HG03060 (cell line): Measurements from ENCODE around the gene ZNF215.
A peak's percentile ranks its signal among the peaks of the same experiment; 100 is the strongest.
"Not testable (repeated sequence)": the region's sequence is repeated elsewhere in the genome, so short reads cannot be mapped to it uniquely, and the experiment has no call there.

Experiments used
- ATAC-seq: cut with Tn5 transposase; IDR thresholded peaks from one replicate; pipeline ENCODE4 v1.9.1; 2021; ENCODE audit warnings: low read depth, moderate number of reproducible peaks; ENCODE audit not compliant: unreplicated experiment

ZNF215 gene

GRCh38 chr11:6931146-6931713 is 5.0 kb downstream of the ZNF215 start:
- ATAC-seq = no peak

- no peak for ATAC-seq
These were observed 5.9 kb downstream of the ZNF215 start for GRCh38 chr11:6932145-6932544.

DNA sequence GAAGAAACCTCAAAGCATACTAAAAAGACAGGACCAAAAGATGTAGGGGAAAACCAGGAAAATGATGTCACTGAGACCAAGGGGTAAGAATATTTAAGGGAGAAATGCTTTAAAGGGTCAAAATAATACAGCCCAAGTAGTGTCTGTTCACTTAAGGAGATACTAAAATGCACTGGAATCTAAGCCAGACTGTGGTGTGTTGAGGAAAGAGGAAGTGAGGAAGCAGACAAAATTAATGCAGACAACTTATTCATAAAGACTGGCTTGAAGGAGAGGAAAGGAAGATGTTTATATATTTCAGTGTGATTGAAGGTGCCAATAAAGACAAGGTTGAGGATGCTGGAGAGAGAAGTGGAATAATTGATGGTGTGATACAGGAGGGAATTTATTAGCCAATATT is 15.7 kb downstream of the ZNF215 start:
- no peak for ATAC-seq

- ATAC-seq = no peak
These were observed 16.9 kb downstream of the ZNF215 start for GRCh38 chr11:6943131-6943530.

DNA sequence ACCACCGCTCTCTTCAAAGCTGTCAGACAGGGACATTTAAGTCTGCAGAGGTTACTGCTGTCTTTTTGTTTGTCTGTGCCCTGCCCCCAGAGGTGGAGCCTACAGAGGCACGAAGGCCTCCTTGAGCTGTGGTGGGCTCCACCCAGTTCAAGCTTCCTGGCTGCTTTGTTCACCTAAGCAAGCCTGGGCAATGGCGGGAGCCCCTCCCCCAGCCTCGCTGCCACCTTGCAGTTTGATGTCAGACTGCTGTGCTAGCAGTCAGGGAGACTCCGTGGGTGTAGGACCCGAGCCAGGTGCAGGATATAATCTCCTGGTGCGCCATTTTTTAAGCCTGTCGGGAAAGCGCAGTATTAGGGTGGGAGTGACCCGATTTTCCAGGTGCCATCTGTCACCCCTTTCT is 28.0 kb downstream of the ZNF215 start:
- ATAC-seq = not testable (repeated sequence)

DNA sequence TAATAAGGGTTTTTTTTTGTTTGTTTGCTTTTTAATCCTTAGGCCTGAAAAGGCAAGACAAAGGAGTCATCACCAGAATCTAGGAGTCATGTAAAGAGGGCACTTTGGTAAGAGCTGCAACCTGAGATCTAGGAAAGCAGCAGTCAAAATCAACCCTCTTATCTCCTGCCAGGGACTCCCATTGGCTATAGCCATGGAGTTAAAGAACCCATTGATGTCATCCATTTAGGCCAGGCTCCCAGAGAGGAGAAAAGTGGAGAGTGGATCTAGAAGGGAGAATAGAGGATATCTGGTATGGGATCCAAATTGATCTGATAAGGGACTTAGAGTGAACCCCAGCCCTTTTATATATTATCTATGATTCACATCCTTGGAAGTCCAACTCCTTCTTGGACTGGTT is 35.9 kb downstream of the ZNF215 start:
- no peak for ATAC-seq

- peak; percentile 62 for ATAC-seq
These were observed 36.4 kb downstream of the ZNF215 start for GRCh38 chr11:6962673-6963072.

- no peak for ATAC-seq
These were observed 42.6 kb downstream of the ZNF215 start for GRCh38 chr11:6968816-6969215.

GRCh38 chr11:6969854-6970253 is 43.6 kb downstream of the ZNF215 start:
- ATAC-seq = not testable (repeated sequence)

- ATAC-seq = no peak
These were observed 53.1 kb downstream of the ZNF215 start for GRCh38 chr11:6979365-6979764.

DNA sequence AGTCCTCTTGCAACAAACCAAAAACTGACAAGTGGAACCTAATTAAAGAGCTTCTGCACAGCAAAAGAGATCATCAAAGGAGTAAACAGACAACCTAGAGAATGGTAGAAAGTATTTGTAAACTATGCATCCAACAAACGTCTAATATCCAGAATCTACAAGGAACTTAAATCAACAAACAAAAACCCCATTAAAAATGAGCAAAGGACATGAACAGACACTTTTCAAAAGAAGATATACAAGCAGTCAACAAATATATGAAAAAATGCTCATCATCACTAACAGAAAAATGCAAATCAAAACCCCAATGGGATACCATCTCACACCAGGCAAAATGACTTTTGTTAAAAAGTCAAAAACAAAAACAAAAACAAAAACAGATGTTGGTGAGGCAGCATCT is 60.3 kb downstream of the ZNF215 start:
- ATAC-seq = no peak

DNA sequence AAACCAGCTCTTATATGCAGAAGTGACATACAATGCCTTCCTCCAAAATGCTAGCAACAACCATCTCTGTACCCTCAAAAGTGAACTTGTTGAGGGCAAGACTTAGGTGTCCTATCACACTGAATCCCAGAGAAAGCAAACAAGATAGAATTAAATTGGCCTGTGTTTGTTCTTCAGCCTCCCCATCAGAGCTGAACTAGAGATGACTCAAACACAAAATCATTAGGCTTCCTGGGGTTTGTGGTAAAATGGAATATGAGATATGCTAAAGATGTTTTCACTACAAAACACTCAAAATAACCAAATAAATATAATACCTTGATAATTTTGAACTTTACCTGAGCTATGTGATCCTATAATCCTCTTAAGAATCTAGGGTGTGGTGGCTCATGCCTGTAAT is 62.3 kb downstream of the ZNF215 start:
- ATAC-seq = no peak

- no peak for ATAC-seq
These were observed 65.0 kb downstream of the ZNF215 start for GRCh38 chr11:6991227-6991626.

GRCh38 chr11:6992026-6992425 is 65.8 kb downstream of the ZNF215 start:
- no peak for ATAC-seq

DNA sequence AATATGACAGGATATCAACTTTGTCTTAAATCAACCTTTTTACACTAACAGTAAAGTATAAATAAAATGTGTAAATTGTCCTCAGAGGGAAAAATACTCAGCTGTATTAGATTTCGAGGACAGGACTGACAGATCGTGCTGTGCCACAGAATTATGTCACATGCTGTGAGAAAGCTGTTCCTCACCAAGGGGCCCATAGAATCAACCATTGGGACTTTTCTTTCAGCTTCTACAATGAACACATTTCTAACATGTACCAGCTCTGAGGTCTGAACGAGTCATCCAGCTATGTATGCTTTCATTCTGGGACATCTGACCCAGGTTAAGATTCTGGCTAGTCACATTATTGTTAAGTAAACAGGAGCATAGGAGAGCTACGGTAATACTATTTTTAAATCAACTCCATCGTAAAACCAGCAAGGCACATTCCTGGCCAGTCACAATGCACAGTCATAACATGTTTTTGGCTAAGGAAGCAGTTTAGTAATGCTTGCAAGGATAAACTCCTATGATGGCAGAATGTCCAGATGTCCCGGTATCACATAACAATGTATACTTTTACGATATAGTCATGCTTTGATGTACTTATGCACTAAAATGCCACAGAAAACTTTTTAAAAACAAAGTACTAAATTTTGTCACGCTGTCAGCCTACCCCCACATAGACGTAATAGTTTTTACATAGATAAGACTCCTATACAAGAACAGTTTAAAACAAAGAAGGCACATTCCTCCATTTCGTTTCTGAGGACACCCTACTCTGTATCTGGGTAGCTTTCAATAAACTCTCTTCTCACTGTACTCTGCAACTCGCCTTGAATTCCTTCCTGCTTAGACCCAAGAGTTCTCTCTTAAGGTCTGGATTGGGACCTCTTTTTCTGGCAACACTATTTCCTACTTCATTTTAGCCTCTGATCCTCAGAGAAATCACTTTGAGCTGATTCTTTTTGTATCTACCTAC is 66.5 kb downstream of the ZNF215 start:
- no peak for ATAC-seq

GRCh38 chr11:6995703-6996102 is 69.5 kb downstream of the ZNF215 start:
- no peak for ATAC-seq

DNA sequence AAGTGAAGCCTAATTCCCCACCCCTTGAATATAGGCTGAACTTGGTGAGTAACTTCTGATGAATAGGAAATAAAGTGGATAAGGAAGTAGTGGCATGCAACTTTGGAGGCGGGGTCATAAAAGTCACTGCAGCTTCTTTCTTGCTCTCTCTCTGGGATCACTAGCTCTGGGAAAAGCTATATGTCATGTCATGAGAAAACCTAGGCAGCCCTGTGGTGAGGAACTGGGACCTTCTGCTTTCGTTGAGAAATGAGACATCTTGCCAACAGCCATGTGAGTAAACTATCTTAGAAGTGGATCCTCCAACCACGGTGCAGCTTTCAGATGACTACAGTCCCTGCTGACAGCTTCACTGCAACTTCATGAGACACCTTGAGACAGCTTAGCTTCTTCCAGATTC is 78.3 kb downstream of the ZNF215 start:
- ATAC-seq = no peak
